Measurements from ENCODE around the gene RPUSD4.

RPUSD4 gene

GRCh38 chr11:126176853-126177470 is 34.5 kb downstream of the RPUSD4 start:
- DNase-seq: no peak

- no peak for DNase-seq
Measured at GRCh38 chr11:126175393-126175792, 36.1 kb downstream of the RPUSD4 start.

GRCh38 chr11:126174816-126175215 is 36.6 kb downstream of the RPUSD4 start:
- DNase-seq: no peak

- DNase-seq: no peak
Measured at GRCh38 chr11:126173257-126173656, 38.2 kb downstream of the RPUSD4 start.

- no peak for DNase-seq
Measured at GRCh38 chr11:126172596-126173038, 38.8 kb downstream of the RPUSD4 start.

- DNase-seq: no peak
Measured at GRCh38 chr11:126169291-126169690, 42.2 kb downstream of the RPUSD4 start.

- DNase-seq: no peak
Measured at GRCh38 chr11:126167488-126167887, 44.0 kb downstream of the RPUSD4 start.

GRCh38 chr11:126166413-126166812 is 45.0 kb downstream of the RPUSD4 start:
- no peak for DNase-seq

- DNase-seq: no peak
Measured at GRCh38 chr11:126165757-126166156, 45.7 kb downstream of the RPUSD4 start.

- no peak for DNase-seq
Measured at GRCh38 chr11:126165311-126165720, 46.1 kb downstream of the RPUSD4 start.

- no peak for DNase-seq
Measured at GRCh38 chr11:126164781-126165180, 46.7 kb downstream of the RPUSD4 start.

GRCh38 chr11:126163779-126164178 is 47.7 kb downstream of the RPUSD4 start:
- DNase-seq: no peak

- DNase-seq: no peak
Measured at GRCh38 chr11:126163074-126163700, 48.3 kb downstream of the RPUSD4 start.

GRCh38 chr11:126162306-126163030 is 49.0 kb downstream of the RPUSD4 start:
- DNase-seq: no peak

GRCh38 chr11:126161023-126161391 is 50.4 kb downstream of the RPUSD4 start:
- DNase-seq: no peak

GRCh38 chr11:126160345-126161022 is 51.0 kb downstream of the RPUSD4 start:
- DNase-seq: no peak

GRCh38 chr11:126159719-126160344 is 51.6 kb downstream of the RPUSD4 start:
- no peak for DNase-seq

- DNase-seq: no peak
Measured at GRCh38 chr11:126158054-126158791, 53.2 kb downstream of the RPUSD4 start.

GRCh38 chr11:126157326-126158030 is 54.0 kb downstream of the RPUSD4 start:
- no peak for DNase-seq

GRCh38 chr11:126156814-126157213 is 54.6 kb downstream of the RPUSD4 start:
- DNase-seq: no peak

- DNase-seq: no peak
Measured at GRCh38 chr11:126155402-126156187, 55.9 kb downstream of the RPUSD4 start.
